Measurements from ENCODE around the gene ERBB2.
A peak's percentile ranks its signal among the peaks of the same experiment; 100 is the strongest.

ERBB2 gene

DNA sequence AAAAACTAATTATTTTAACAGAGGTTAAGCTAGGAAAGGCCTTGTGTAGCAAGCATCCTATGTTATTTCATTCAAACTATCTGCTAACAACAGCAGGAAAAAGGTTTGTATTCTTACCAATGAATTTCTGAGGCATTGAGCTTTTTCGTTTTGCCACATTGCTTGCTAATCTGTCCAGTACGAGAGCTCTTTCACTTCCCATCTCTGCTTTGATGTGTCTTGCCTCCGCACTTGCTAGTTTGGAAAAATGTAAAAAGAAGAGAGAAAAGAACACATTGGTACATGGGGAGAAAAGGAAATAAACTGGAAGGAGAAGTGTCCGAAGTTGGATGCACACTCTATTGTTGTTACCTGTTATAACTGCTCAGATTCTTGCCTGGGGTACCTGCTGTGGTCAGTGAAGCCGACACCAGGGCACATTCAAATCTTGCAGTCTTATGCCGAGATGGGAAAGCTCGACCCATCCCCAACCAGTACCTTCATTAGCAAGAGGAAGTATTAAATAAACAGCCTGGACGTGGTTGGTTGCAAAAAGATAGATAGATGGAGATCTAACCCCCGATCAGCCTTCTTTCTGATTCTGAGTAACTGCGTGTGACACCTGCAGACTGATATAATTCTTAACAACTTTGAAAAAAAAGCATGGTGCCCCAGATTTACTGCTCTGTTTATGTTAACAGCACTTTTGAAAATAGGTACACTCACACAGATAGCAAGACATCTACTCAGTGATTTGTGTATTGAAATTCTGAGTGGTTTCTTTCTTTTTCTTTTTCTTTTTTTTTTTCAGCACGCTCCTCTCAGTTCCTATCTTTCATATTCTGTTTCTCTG lies 77.9 kb downstream of the ERBB2 start:
- Histone ChIP-seq H3K79me2 (ENCODE audit: insufficient read depth, low read depth) (peaks cover 90% of the 10 kb centered on the region), H3K4me3 (IDR thresholded peaks at IDR 0.05; ENCODE audit: insufficient read depth, low read depth, low read length) (no peak overlapping the region), H2AFZ (ENCODE audit: low read depth) (no peak overlapping the region), H3K27me3 (ENCODE audit: insufficient read depth, low read depth) (no peaks in the 10 kb centered on the region), H3K9ac (peak overlapping the region; percentile 57), H3K4me2 (peak overlapping the region; percentile 98), H3K4me1 (ENCODE audit: low read depth, poor library complexity, severe bottlenecking) (peaks cover 100% of the 10 kb centered on the region), H3K36me3 (ENCODE audit: insufficient read depth) (peaks cover 6% of the 10 kb centered on the region; the same call in 1 of the 2 replicates), H4K20me1 (ENCODE audit: insufficient read depth) (no peaks in the 10 kb centered on the region), H3K27ac (peak overlapping the region; percentile 89)
- TF ChIP-seq, protein P1, sequence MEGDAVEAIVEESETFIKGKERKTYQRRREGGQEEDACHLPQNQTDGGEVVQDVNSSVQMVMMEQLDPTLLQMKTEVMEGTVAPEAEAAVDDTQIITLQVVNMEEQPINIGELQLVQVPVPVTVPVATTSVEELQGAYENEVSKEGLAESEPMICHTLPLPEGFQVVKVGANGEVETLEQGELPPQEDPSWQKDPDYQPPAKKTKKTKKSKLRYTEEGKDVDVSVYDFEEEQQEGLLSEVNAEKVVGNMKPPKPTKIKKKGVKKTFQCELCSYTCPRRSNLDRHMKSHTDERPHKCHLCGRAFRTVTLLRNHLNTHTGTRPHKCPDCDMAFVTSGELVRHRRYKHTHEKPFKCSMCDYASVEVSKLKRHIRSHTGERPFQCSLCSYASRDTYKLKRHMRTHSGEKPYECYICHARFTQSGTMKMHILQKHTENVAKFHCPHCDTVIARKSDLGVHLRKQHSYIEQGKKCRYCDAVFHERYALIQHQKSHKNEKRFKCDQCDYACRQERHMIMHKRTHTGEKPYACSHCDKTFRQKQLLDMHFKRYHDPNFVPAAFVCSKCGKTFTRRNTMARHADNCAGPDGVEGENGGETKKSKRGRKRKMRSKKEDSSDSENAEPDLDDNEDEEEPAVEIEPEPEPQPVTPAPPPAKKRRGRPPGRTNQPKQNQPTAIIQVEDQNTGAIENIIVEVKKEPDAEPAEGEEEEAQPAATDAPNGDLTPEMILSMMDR (conservative IDR thresholded peaks at IDR 0.05; ENCODE audit: low read depth, low read length), result no peak
